GM12891 (cell line): ENCODE results near the gene PCID2.

Experiments
- PAX5 ChIP-seq: IDR thresholded peaks from 2 replicates; pipeline ENCODE4 v1.6.1; 2011; ENCODE audit warnings: low read length, moderate library complexity, mild to moderate bottlenecking; ENCODE audit not compliant: insufficient read depth, severe bottlenecking
- POLR2AphosphoS5 ChIP-seq: IDR thresholded peaks from 2 replicates; pipeline ENCODE4 v1.6.1; 2011; ENCODE audit warnings: low read depth, low read length, control low read depth

- TF ChIP-seq PAX5 = no peak
- no peak for TF ChIP-seq POLR2AphosphoS5
Measured at GRCh38 chr13:113183450-113184129, 24.9 kb downstream of the PCID2 start.
